Lower leg skin (tissue), 4 donors: ENCODE measurements around the gene HS6ST2. TPM values are rescaled to one million over a fixed set of nuclear protein-coding genes. Genes with fewer than 3 reads are reported as not detected.

Source experiments
- DNase-seq, 2 donors: peaks; one replicate each; pipeline ENCODE4 v3.0.0-alpha.2; 2019; ENCODE audit warnings: low spot score in 2 of 2
- H3K4me3 ChIP-seq: fragments of 200-600 bp; sonication (generic); 2 replicates; pipeline ENCODE4 v1.5.1; 2017; ENCODE audit warnings: mild to moderate bottlenecking, low read depth; ENCODE audit not compliant: poor library complexity, severe bottlenecking
- POLR2A ChIP-seq, 2 donors: fragments of 450-650 bp; IDR thresholded peaks; one replicate each; pipeline ENCODE4 v1.6.1; 2016 to 2017; ENCODE audit warnings: antibody characterized with exemption in 2 of 2, mild to moderate bottlenecking in 1 of 2, moderate library complexity in 1 of 2
- WGBS, 2 donors: methylation state at CpG; one replicate each; pipeline ENCODE4 v1.1.5; 2018; 5-methylcytosine and 5-hydroxymethylcytosine counted together
- intact Hi-C: fragments of 100-400 bp; cut with DNase I; formaldehyde crosslinking; loops from one replicate; pipeline ENCODE4 v1.15.0; 2023; ENCODE audit warnings: low total_unique reads
- total RNA-seq, 4 donors: library from RNA; depleted of rRNA; stranded (reverse); fragments of >200 nt; gene quantifications; one replicate each; pipeline ENCODE4 v1.1.0, GENCODE V29; 2016
- TF ChIP-seq, protein P1 (sequence below), 3 donors: fragments of 450-650 bp; IDR thresholded peaks; one replicate each; pipeline ENCODE4 v1.5.1; 2016; ENCODE audit warnings: antibody characterized with exemption in 3 of 3, mild to moderate bottlenecking in 3 of 3, moderate library complexity in 2 of 3

The HS6ST2 gene
- total RNA-seq, 4 donors from 2014 or later, result 0.17 to 0.29 TPM; not detected in 2

DNA sequence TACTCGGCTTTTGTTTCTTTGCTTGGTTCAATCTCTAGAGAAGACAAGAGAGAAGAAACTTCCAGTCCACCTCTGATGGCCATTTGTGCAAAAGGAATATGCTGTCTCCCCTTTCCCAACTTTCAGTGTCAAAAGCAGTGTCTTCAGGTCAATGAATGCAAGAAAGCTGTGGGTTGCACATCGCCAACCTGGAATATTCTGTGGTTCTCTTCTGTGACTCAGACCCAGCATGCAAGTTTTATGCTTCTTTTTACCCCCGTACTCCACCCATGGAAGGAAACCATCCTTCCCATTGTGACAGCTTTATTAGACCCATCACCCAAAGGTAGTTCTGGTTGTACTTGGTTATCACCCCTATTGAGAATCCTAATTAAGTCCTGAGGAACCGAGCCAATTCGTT, 334.0 kb downstream of the HS6ST2 start:
- H3K4me3 ChIP-seq, result no peak overlapping the region
- WGBS, 2 donors, result 71 to 85% methylated on average over 5 of the region's 5 CpGs
- intact Hi-C loops, result loop anchor here (10.0 kb wide), 1 partner anchor 530 kb away; no protein-coding TSS in a partner anchor
- no peak for DNase-seq
- TF ChIP-seq, protein P1, sequence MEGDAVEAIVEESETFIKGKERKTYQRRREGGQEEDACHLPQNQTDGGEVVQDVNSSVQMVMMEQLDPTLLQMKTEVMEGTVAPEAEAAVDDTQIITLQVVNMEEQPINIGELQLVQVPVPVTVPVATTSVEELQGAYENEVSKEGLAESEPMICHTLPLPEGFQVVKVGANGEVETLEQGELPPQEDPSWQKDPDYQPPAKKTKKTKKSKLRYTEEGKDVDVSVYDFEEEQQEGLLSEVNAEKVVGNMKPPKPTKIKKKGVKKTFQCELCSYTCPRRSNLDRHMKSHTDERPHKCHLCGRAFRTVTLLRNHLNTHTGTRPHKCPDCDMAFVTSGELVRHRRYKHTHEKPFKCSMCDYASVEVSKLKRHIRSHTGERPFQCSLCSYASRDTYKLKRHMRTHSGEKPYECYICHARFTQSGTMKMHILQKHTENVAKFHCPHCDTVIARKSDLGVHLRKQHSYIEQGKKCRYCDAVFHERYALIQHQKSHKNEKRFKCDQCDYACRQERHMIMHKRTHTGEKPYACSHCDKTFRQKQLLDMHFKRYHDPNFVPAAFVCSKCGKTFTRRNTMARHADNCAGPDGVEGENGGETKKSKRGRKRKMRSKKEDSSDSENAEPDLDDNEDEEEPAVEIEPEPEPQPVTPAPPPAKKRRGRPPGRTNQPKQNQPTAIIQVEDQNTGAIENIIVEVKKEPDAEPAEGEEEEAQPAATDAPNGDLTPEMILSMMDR (IDR thresholded peaks at IDR 0.05), result no peak
- TF ChIP-seq POLR2A (IDR thresholded peaks at IDR 0.05), result no peak

DNA sequence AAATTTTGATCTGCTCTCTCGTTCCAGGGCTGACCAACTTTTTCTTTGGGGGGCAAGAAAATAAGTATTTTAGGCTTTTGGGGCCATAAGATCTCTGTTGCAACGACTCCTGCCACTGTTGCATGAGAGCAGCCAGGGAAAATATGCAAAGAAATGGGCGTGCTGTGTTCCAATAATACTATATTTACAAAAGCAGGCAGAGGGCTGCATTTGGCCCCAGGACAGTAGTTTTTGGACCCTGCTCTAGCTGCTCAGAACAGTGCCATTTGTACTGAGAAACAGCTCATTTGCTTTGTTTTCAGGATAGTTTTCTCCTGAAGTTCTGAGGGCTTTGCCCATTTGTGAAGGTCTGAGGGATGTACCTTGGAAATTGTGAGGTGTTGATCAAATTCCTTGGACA, 334.5 kb downstream of the HS6ST2 start:
- intact Hi-C loops, result loop anchor here (10.0 kb wide), 1 partner anchor 529 kb away; no protein-coding TSS in a partner anchor
- 50 to 52% methylated on average over 3 of the region's 3 CpGs for WGBS, 2 donors
- no peak overlapping the region for H3K4me3 ChIP-seq
- TF ChIP-seq, protein P1 (IDR thresholded peaks at IDR 0.05), result no peak
- TF ChIP-seq POLR2A (IDR thresholded peaks at IDR 0.05), result no peak
- no peak for DNase-seq

GRCh38 chrX:132623300-132623699, 335.1 kb downstream of the HS6ST2 start:
- H3K4me3 ChIP-seq, result no peak overlapping the region
- intact Hi-C loops, result loop anchor here (10.0 kb wide), 1 partner anchor 528 kb away; no protein-coding TSS in a partner anchor
- no peak for TF ChIP-seq POLR2A (IDR thresholded peaks at IDR 0.05)
- TF ChIP-seq, protein P1 (IDR thresholded peaks at IDR 0.05), result no peak
- 63 to 78% methylated on average over 2 of the region's 2 CpGs for WGBS, 2 donors
- no peak for DNase-seq

GRCh38 chrX:132622130-132622529, 336.3 kb downstream of the HS6ST2 start:
- intact Hi-C loops, result loop anchor here (10.0 kb wide), 1 partner anchor 527 kb away; no protein-coding TSS in a partner anchor
- no peak overlapping the region for H3K4me3 ChIP-seq
- no peak for TF ChIP-seq POLR2A (IDR thresholded peaks at IDR 0.05)
- TF ChIP-seq, protein P1 (IDR thresholded peaks at IDR 0.05), result no peak
- DNase-seq, result no peak
- WGBS, 2 donors, result 16 to 37% methylated on average over 4 of the region's 4 CpGs

- 68 to 92% methylated on average over 3 of the region's 3 CpGs for WGBS, 2 donors
- TF ChIP-seq, protein P1 (IDR thresholded peaks at IDR 0.05), result no peak
- TF ChIP-seq POLR2A (IDR thresholded peaks at IDR 0.05), result no peak
- intact Hi-C loops, result loop anchor here (10.0 kb wide), 1 partner anchor 394 kb away; no protein-coding TSS in a partner anchor
- DNase-seq, result no peak
- H3K4me3 ChIP-seq, result no peak overlapping the region
These were observed 339.6 kb downstream of the HS6ST2 start for GRCh38 chrX:132618810-132619209.
